Psoas muscle (tissue), 8 donors: ENCODE measurements around the gene VCL. TPM values are rescaled to one million over a fixed set of nuclear protein-coding genes. Genes with fewer than 3 reads are reported as not detected.
"Not testable (repeated sequence)": the region's sequence is repeated elsewhere in the genome, so short reads cannot be mapped to it uniquely, and the experiment has no call there.

Source experiments
- ATAC-seq, 4 donors: fragments of 200-7000 bp; cut with Tn5 transposase; one replicate each; pipeline ENCODE4 v1.9.1; 2020; ENCODE audit warnings: moderate library complexity in 3 of 4, mild to moderate bottlenecking in 2 of 4
- DNase-seq, 2 donors: peaks; one replicate each; pipeline ENCODE4 v3.0.0-alpha.2; 2020
- H3K27ac ChIP-seq: fragments of 200-600 bp; one replicate; pipeline ENCODE4 v1.8.0; 2022
- H3K27me3 ChIP-seq, 3 donors: fragments of 200-600 bp in 1 of 3; one replicate each; pipeline versions ENCODE4 v1.6.1 to v1.8.0; 2013 to 2022; ENCODE audit warnings: low read length in 2 of 3, mild to moderate bottlenecking in 2 of 3, moderate library complexity in 1 of 3; ENCODE audit not compliant: insufficient read depth in 3 of 3
- H3K36me3 ChIP-seq, 2 donors: fragments of 200-600 bp in 1 of 2; one replicate each; pipeline versions ENCODE4 v1.6.1 to v1.8.0; 2013 to 2022; ENCODE audit warnings: low read depth in 1 of 2, mild to moderate bottlenecking in 1 of 2, moderate library complexity in 1 of 2; ENCODE audit not compliant: insufficient read depth in 1 of 2
- H3K4me1 ChIP-seq: fragments of 200-600 bp; one replicate; pipeline ENCODE4 v1.8.0; 2022
- H3K4me3 ChIP-seq: fragments of 200-600 bp; one replicate; pipeline ENCODE4 v1.8.0; 2022; ENCODE audit warnings: mild to moderate bottlenecking
- H3K9me3 ChIP-seq: fragments of 200-600 bp; one replicate; pipeline ENCODE4 v1.8.0; 2022
- CTCF ChIP-seq: fragments of 200-600 bp; IDR thresholded peaks from one replicate; pipeline ENCODE4 v1.8.0; 2022; ENCODE audit warnings: antibody characterized with exemption
- WGBS, 3 donors: extraction: QIAGEN DNeasy Blood & Tissue Kit; methylation state at CpG; one replicate each; pipeline versions ENCODE4 v1.1.6 to v1.1.7; 2013; 5-methylcytosine and 5-hydroxymethylcytosine counted together
- intact Hi-C, 2 donors: fragments of 100-400 bp; cut with DNase I; formaldehyde crosslinking; loops; one replicate each; pipeline versions ENCODE4 v1.11.0 to v1.14.2; 2022
- polyA plus RNA-seq, 3 donors: library from polyadenylated mRNA; stranded (reverse); fragments of 200-250 nt; gene quantifications; one replicate each; pipeline ENCODE4 v1.2.3, GENCODE V29; 2013
- total RNA-seq, 4 donors: library from RNA; stranded (reverse); fragmentation: NEBNext Ultra II Directional in 2 of 4; extraction: Animal tissue kit (Norgen Biotek cat#: 25700) in 2 of 4; gene quantifications; one replicate each; pipeline versions ENCODE4 v1.2.1 to v1.2.4, GENCODE V29; 2021 to 2023
- donor health status: healthy with polysubstance abuse.
- donor health status: DM: no; HTN: no; CAD: no; lungs with moderate emphysema.
- donor health status: Bipolar disorder and iron deficiency.
- donor health status: healthy.
- donor health status: DM: yes; HTN: yes; CAD: no.
- donor health status: DM: no; HTN: no; CAD: no.
- donor health status: DM: no; HTN: no; CAD: no.
- donor health status: DM: yes; HTN: yes; CAD: no.

Gene VCL
- total and polyA plus RNA-seq, 7 donors = 54.5 to 426 (median 93.2) TPM

GRCh38 chr10:73962386-73962785 is 35.5 kb upstream of the VCL start:
- H3K4me3 ChIP-seq = no peak overlapping the region
- intact Hi-C loops = loop anchor here in 1 of 2 donors (5.0 kb wide), 1 partner anchor 115 kb away; no protein-coding TSS in a partner anchor
- 77 to 92% (median 81%) methylated on average over 2 of the region's 2 CpGs for WGBS, 3 donors
- no peaks in the 10 kb centered on the region for H3K27me3 ChIP-seq
- ATAC-seq = no peak
- H3K9me3 ChIP-seq = no peaks in the 10 kb centered on the region
- H3K36me3 ChIP-seq = no peaks in the 10 kb centered on the region
- peaks cover 6% of the 10 kb centered on the region for H3K4me1 ChIP-seq
- H3K27ac ChIP-seq = no peak overlapping the region
- no peak for TF ChIP-seq CTCF
- DNase-seq = no peak

GRCh38 chr10:73963533-73963932 is 34.4 kb upstream of the VCL start:
- not testable (repeated sequence) for H3K4me3 ChIP-seq, H3K36me3 ChIP-seq, H3K27me3 ChIP-seq, H3K4me1 ChIP-seq, H3K27ac ChIP-seq, DNase-seq, ATAC-seq, H3K9me3 ChIP-seq
- WGBS, 3 donors = 91 to 95% (median 93%) methylated on average over 12 of the region's 12 CpGs
- intact Hi-C loops = loop anchor here in 1 of 2 donors (5.0 kb wide), 1 partner anchor 114 kb away; no protein-coding TSS in a partner anchor

GRCh38 chr10:73964743-73965142 is 33.2 kb upstream of the VCL start:
- TF ChIP-seq CTCF = no peak
- intact Hi-C loops = loop anchor here in 1 of 2 donors (5.0 kb wide), 1 partner anchor 113 kb away; no protein-coding TSS in a partner anchor
- ATAC-seq (no peak), DNase-seq (no peak)
- Histone ChIP-seq H3K9me3 (no peaks in the 10 kb centered on the region), H3K27me3 (no peaks in the 10 kb centered on the region), H3K27ac (no peak overlapping the region), H3K4me1 (peaks cover 6% of the 10 kb centered on the region), H3K4me3 (no peak overlapping the region), H3K36me3 (no peaks in the 10 kb centered on the region)
- WGBS, 3 donors = 91 to 93% (median 91%) methylated on average over 2 of the region's 2 CpGs

- intact Hi-C loops, H3K4me1 ChIP-seq, H3K27me3 ChIP-seq, DNase-seq, H3K36me3 ChIP-seq, H3K9me3 ChIP-seq: not testable (repeated sequence)
- WGBS, 3 donors = 73 to 78% (median 77%) methylated on average over 11 to 12 of the region's 12 CpGs
- H3K27ac ChIP-seq = peak overlapping the region; percentile 84
- H3K4me3 ChIP-seq = peak overlapping the region; percentile 40
- ATAC-seq = peak in 1 of 4 donors; percentile 3
Observed at GRCh38 chr10:73965267-73965889, 32.5 kb upstream of the VCL start.

- DNase-seq = peak; percentile 73 to 80
- ATAC-seq = peak; percentile 85 to 91 (median 88)
- Histone ChIP-seq H3K27me3 (no peaks in the 10 kb centered on the region), H3K9me3 (no peaks in the 10 kb centered on the region), H3K36me3 (no peaks in the 10 kb centered on the region), H3K4me1 (peaks cover 6% of the 10 kb centered on the region), H3K4me3 (peak overlapping the region; percentile 40), H3K27ac (peak overlapping the region; percentile 84)
- intact Hi-C loops = no loop called here
- WGBS, 3 donors = 14 to 21% (median 17%) methylated on average over 16 of the region's 16 CpGs
- TF ChIP-seq CTCF = no peak
Observed at GRCh38 chr10:73965890-73966768, 31.8 kb upstream of the VCL start.
